ENCODE measurements around the gene NDC1. TPM values are rescaled to one million over a fixed set of nuclear protein-coding genes. Genes with fewer than 3 reads are reported as not detected.

Gene NDC1
- polyA plus RNA-seq, 1 of the 3 experiments (the other 2 are of a cell fraction): 11.5 TPM

DNA sequence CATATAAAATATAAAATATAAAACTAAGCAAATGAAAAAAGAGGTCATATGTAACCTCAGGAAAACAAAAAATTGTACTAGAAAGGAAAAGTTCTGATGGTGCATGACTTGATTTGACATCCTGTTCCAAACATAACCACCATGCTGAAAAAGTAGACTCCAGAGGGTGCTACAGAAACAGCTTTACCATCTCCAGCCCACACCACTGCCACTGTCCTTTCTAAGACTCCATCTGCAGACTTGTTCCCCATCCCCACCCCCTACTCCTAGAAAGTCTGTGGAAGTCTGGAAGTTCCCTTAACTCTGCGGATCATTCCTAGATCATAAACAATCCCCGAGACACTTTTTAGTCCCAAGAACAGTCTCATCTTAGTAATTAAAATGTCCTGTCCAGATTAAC, 119.7 kb downstream of the NDC1 start:
- no peak for TF ChIP-seq EP300 (IDR thresholded peaks at IDR 0.05; ENCODE audit: borderline replicate concordance in 1 of 2, low read depth in 1 of 2, low read length in 1 of 2)
- no peak for TF ChIP-seq POLR2AphosphoS5 (IDR thresholded peaks at IDR 0.05; ENCODE audit: low read depth, low read length)
- TF ChIP-seq RAD21 (IDR thresholded peaks at IDR 0.05; ENCODE audit: low read length): no peak
- TF ChIP-seq GABPA (IDR thresholded peaks at IDR 0.05; ENCODE audit: low read depth): no peak
- TF ChIP-seq FOXM1 (IDR thresholded peaks at IDR 0.05; ENCODE audit: low read depth): no peak
- no peak for TF ChIP-seq YY1 (IDR thresholded peaks at IDR 0.05; ENCODE audit: low read depth)
- no peak for TF ChIP-seq MEF2A (IDR thresholded peaks at IDR 0.05; ENCODE audit: borderline replicate concordance, low read depth)
- no peak for TF ChIP-seq ELF1 (IDR thresholded peaks at IDR 0.05)
- TF ChIP-seq CHD2 (IDR thresholded peaks at IDR 0.05; ENCODE audit: low read length, partially characterized antibody): no peak
- TF ChIP-seq, protein P1, sequence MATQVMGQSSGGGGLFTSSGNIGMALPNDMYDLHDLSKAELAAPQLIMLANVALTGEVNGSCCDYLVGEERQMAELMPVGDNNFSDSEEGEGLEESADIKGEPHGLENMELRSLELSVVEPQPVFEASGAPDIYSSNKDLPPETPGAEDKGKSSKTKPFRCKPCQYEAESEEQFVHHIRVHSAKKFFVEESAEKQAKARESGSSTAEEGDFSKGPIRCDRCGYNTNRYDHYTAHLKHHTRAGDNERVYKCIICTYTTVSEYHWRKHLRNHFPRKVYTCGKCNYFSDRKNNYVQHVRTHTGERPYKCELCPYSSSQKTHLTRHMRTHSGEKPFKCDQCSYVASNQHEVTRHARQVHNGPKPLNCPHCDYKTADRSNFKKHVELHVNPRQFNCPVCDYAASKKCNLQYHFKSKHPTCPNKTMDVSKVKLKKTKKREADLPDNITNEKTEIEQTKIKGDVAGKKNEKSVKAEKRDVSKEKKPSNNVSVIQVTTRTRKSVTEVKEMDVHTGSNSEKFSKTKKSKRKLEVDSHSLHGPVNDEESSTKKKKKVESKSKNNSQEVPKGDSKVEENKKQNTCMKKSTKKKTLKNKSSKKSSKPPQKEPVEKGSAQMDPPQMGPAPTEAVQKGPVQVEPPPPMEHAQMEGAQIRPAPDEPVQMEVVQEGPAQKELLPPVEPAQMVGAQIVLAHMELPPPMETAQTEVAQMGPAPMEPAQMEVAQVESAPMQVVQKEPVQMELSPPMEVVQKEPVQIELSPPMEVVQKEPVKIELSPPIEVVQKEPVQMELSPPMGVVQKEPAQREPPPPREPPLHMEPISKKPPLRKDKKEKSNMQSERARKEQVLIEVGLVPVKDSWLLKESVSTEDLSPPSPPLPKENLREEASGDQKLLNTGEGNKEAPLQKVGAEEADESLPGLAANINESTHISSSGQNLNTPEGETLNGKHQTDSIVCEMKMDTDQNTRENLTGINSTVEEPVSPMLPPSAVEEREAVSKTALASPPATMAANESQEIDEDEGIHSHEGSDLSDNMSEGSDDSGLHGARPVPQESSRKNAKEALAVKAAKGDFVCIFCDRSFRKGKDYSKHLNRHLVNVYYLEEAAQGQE (IDR thresholded peaks at IDR 0.05; ENCODE audit: low read depth, low read length): no peak
- no peak for TF ChIP-seq MXI1 (IDR thresholded peaks at IDR 0.05; ENCODE audit: low read depth, low read length)
- TF ChIP-seq, protein P2, sequence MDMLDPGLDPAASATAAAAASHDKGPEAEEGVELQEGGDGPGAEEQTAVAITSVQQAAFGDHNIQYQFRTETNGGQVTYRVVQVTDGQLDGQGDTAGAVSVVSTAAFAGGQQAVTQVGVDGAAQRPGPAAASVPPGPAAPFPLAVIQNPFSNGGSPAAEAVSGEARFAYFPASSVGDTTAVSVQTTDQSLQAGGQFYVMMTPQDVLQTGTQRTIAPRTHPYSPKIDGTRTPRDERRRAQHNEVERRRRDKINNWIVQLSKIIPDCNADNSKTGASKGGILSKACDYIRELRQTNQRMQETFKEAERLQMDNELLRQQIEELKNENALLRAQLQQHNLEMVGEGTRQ (IDR thresholded peaks at IDR 0.05; ENCODE audit: borderline replicate concordance, low read depth, low read length): no peak
- TF ChIP-seq JUND (IDR thresholded peaks at IDR 0.05): no peak
- TF ChIP-seq, protein P3, sequence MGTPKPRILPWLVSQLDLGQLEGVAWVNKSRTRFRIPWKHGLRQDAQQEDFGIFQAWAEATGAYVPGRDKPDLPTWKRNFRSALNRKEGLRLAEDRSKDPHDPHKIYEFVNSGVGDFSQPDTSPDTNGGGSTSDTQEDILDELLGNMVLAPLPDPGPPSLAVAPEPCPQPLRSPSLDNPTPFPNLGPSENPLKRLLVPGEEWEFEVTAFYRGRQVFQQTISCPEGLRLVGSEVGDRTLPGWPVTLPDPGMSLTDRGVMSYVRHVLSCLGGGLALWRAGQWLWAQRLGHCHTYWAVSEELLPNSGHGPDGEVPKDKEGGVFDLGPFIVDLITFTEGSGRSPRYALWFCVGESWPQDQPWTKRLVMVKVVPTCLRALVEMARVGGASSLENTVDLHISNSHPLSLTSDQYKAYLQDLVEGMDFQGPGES (IDR thresholded peaks at IDR 0.05; ENCODE audit: low read depth, low read length): no peak
- TF ChIP-seq FOXJ3 (CRISPR knock-in tag; IDR thresholded peaks at IDR 0.05): no peak
- no peak for TF ChIP-seq SMC3 (IDR thresholded peaks at IDR 0.05; ENCODE audit: low read depth, low read length)
- TF ChIP-seq ZBTB33 (IDR thresholded peaks at IDR 0.05; ENCODE audit: borderline replicate concordance, low read depth): no peak
- no peak for TF ChIP-seq NRF1 (IDR thresholded peaks at IDR 0.05; ENCODE audit: low read depth, low read length)
- no peaks in the 10 kb centered on the region for H3K9me3 ChIP-seq
- H3K27ac ChIP-seq (ENCODE audit: low read depth in 2 of 2, low read length in 1 of 2): no peak overlapping the region
- CTCF ChIA-PET: interaction anchor here (1.7 kb wide), 1 partner anchor 233 kb away, joined by 6 read pairs; no protein-coding TSS in a partner anchor
- WGBS (ENCODE audit: low lambda C conversion rate): 72% methylated on average over 2 of the region's 2 CpGs
- no peaks in the 10 kb centered on the region for H3K9me2 ChIP-seq
- no peak overlapping the region for H2AFZ ChIP-seq (ENCODE audit: low read depth)
- H3K79me2 ChIP-seq (ENCODE audit: insufficient read depth): no peaks in the 10 kb centered on the region
- POLR2A ChIA-PET: no interaction called here
- H3K36me3 ChIP-seq (replicated peaks in 1 of 2; ENCODE audit: control insufficient read depth in 1 of 2, insufficient read depth in 2 of 2, low read length in 1 of 2): no peaks in the 10 kb centered on the region
- H3K4me2 ChIP-seq: no peak overlapping the region
- no peaks in the 10 kb centered on the region for H4K20me1 ChIP-seq (ENCODE audit: insufficient read depth)
- H3K27me3 ChIP-seq (ENCODE audit: insufficient read depth): no peaks in the 10 kb centered on the region
- no peaks in the 10 kb centered on the region for H3F3A ChIP-seq (replicated peaks; ENCODE audit: insufficient read depth)
- H3K4me1 ChIP-seq (ENCODE audit: control insufficient read depth in 1 of 2, insufficient read depth in 2 of 2, low read depth in 1 of 2, low read length in 1 of 2): no peaks in the 10 kb centered on the region
- H3K4me3 ChIP-seq (ENCODE audit: low read depth in 2 of 2, low read length in 1 of 2): no peak overlapping the region
- no peak overlapping the region for H3K9ac ChIP-seq
- DNase-seq: no peak

Measured in SK-N-SH (cell line).